IPS DF 4.7 (cell line): ENCODE results near the gene PML.
"Not testable (repeated sequence)": the region's sequence is repeated elsewhere in the genome, so short reads cannot be mapped to it uniquely, and the experiment has no call there.

Source experiments
- DNase-seq: peaks from one replicate; pipeline ENCODE4 v3.0.0-alpha.2; 2013; ENCODE audit warnings: low spot score; ENCODE audit errors: extremely low read depth

Gene PML

DNA sequence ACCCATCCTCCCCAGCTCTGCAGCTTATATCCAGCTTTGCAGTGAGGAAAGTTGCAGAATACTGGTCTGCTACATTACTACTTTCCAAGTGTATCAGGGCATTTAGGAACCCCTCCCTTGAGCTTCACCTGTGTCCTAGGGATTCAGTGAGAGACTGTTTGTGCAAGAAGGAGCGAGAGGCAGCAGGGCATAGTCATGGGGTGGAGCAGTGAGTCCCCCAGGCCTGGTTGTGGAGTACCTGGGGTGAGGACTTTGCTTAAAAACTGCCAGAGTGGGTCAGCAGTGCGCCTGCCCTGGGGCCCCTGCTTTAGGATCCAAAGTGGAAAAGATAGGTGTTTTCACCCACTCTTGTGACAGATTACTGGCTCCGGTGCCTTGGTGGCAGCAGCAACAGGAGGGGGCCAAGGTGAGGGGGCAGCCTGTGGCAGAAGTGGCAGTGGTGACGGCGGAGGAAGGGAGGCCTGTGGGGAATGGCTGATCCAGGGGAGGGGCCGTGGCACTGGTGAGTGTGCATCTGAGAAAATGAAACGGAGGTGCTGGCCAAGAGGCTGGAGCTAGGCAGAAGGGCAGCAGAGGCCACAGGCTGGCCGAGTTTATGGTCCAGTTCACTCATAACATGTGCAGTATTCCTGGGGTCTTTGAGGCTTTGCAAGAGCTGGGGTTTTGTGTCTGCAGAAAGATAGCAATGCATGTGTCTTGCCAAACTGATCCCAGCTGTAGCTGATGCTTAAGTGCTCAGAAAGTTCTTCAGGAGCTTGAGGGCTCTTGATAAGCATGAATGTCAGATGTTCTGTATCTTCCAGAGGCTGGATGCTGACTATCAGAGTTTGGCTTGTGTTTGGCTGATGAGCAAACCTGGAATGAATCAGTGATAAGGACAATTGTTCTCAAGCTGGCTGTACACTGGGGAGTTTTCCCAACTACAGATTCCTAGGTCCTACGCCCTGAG is 44.5 kb downstream of the PML start:
- DNase-seq: no peak

DNA sequence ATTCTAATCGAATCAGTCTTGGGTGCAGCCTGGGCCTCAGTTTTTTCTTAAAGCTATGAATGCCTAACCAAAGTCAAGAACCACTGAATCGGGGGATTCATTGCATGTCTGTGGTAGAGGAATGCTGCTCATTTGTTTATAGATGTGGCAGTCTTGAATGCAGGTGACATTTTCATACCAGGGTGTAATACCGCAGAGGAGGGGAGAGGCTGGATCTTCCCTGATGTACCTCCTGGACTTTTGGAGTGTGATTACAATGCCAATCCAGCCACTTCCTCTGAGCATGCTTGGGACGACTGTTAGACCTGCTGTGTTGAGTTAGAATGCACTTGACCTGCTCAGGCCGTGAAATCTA is 45.1 kb downstream of the PML start:
- no peak for DNase-seq

DNA sequence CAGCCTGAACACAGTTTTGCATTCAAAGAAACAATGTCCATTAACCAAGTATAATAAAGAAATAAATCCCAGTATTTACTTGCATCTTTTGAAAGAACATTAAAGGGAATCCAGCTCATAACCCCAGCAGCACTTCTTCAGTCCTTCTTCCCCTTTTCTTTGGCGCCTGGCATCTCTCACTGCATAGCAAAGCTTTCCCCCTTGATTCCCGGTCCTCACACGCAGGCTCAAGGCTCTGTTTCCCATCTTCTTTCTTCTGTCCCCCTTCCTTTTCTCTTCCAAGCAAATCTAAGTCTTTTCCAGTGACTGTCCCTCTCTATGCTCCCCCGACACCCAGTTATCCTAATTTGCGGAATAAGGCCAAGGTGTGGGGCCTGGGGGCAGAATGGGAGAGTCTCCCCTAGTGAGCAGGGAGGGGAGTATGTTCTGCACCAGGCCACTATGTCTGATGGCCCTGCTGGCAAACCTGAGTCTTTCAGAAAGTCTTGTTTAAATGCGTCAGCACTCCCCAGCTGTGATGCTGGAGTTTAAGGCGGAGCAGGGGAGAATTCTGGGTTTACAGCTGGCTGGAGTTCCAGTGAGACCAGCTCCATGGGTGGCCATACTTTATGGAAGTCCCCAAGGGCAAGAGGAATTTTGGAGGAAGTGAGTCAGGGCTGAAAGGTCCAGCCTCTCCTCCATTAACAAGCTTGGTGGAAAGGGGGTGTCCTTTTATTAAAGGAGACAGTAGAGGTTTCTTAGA is 45.8 kb downstream of the PML start:
- DNase-seq: no peak

DNA sequence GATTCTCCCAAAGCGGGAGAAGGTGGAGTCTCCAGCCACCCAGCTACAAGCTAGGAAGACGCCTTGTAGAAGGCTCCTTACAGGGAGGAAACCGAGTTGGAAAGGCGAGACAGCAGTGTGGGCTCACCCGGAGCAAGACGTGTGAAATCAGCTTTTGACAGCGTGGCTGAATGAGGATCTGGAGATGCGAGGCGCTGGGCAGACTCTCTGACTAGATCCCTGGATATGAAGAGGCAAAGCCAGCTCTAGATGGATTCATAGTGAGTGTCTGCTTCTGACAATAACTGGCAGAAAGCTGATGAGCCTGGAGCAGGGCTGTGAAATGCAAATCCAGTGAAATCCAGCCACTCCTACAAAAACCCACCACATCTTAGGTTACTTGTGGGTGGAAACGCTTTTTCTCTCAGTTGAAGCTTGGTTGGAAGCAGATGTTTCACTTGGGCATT is 46.8 kb downstream of the PML start:
- DNase-seq: no peak

DNA sequence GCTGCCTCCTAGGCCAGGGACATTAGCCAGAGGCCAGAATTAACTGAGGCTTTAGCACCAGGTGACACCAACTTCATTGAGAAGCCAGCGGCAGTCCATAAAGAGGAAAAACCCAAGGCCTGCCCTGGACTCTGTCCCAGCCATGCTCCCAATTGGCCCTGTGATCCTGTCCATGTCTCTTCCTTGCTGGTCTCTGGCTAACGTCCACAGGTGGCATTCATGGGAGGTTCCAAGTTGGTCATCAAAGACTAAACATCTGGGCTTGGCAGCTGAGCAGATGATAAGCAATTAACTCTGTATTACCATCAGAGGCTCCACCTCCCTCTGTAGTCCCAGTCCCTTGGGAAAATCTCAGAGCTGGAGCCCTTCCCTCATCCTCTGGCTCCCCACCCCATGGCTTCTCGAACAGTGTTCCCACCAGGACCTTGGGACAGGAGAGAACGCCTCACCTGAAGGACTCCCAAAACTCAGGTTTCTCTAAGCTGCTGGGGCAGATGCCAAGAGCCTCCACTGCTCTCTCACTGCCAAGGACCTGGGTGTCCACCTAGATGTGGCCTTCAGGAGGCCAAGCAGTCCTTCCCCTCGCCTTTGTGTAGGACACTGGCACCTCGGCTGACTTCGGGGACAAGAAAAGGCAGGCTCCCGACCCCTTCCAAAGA is 47.4 kb downstream of the PML start:
- DNase-seq: no peak

DNA sequence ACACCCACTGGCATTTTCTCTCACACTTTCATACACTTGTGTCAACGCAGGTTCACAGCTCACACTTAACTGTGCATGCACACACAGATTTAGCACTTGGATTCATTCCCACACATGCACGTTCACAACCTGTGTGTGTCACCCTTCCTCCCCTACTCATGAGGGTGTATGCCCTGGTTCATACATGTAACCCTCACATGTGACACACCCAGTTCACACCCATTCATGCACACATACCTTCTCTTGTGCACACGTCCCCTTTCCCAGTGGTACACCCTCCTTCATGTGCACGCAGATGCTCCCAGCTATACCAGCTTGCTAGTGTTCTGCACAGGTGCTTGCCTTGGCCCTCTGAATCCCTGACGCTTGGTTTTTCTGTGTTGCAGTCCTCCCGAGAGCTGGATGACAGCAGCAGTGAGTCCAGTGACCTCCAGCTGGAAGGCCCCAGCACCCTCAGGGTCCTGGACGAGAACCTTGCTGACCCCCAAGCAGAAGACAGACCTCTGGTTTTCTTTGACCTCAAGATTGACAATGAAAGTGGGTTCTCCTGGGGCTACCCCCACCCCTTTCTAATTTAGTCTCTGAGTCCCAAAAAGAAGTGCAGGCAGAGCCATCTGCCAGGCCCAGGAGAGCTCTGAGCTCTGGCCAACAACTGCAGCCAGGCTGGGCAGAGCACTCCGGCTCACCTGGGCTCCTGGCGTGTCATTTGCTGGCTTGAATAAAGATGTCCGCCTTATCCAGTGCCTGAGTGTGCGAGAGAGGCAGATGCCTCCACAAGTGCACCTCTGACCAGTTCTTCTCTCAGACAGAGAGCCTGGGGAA is 48.3 kb downstream of the PML start:
- DNase-seq: no peak

DNA sequence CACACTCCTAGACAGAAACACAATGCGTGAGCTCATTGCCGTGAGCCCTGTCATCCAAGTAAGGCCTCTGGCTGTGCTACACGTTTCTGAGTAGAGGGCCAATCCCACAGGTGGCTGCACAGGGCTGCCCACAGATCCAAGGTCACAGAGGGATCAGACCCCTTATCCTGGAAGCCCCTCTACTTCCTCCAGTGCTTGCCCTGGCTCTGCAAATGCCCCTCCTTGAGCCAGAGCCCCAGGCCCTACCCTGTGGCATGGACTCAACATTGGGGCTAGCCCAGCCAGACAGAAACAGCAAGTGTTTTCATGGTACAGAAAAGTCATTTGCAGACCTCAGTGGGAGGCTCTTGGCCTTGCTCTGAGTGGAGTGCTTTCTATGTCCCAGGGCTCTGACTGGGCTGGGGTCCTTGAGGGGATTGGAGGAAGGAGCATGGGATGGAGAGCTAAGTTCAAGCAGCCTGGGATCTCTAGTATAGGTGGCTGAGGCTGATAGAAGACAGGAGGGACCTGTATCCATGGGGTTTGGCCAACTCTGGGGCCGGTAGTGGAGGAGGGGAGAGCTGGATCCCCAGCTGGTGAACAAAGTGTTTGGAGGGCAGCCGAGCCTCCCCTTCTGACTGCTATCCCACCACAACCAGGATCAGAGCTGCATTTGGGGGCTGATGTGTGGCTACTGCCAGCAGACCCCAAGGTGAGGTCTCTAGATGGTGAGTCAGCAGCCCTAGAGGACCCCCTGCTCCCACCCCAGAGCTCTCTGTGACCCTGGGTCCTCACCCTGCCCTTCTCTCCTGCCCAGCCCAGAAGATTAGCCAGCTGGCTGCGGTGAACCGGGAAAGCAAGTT is 49.1 kb downstream of the PML start:
- no peak for DNase-seq

DNA sequence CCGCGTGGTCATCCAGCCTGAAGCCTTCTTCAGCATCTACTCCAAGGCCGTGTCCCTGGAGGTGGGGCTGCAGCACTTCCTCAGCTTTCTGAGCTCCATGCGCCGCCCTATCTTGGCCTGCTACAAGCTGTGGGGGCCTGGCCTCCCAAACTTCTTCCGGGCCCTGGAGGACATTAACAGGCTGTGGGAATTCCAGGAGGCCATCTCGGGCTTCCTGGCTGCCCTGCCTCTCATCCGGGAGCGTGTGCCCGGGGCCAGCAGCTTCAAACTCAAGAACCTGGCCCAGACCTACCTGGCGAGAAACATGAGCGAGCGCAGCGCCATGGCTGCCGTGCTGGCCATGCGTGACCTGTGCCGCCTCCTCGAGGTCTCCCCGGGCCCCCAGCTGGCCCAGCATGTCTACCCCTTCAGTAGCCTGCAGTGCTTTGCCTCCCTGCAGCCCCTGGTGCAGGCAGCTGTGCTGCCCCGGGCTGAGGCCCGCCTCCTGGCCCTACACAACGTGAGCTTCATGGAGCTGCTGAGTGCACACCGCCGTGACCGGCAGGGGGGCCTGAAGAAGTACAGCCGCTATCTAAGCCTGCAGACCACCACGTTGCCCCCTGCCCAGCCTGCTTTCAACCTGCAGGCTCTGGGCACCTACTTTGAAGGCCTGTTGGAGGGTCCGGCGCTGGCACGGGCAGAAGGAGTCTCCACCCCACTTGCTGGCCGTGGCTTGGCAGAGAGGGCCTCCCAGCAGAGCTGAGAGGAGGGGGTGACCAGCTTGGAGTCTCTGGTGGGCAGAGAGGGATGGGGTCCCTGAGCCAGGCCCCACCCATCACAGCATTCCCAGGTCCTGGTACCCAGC is 50.0 kb downstream of the PML start:
- no peak for DNase-seq

DNA sequence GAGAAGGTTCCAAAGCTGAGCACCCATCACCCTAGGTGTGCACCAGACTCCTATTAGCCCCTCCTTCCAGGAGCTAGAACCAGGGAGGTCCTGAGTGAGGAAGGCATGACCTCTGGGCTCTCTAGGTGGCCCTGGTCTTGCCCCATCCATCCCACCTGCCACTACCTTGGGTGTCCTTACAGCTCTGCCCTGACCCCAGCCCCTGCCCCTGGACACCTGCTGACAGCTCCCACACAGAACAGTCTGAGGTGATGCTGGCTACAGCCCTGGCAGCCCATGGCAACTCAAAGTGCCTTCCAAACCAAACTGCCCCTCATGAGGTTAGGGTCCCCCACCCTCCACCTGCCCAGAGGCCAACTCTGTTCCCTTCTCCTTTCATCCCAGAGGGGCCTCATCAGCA is 50.7 kb downstream of the PML start:
- DNase-seq: no peak

DNA sequence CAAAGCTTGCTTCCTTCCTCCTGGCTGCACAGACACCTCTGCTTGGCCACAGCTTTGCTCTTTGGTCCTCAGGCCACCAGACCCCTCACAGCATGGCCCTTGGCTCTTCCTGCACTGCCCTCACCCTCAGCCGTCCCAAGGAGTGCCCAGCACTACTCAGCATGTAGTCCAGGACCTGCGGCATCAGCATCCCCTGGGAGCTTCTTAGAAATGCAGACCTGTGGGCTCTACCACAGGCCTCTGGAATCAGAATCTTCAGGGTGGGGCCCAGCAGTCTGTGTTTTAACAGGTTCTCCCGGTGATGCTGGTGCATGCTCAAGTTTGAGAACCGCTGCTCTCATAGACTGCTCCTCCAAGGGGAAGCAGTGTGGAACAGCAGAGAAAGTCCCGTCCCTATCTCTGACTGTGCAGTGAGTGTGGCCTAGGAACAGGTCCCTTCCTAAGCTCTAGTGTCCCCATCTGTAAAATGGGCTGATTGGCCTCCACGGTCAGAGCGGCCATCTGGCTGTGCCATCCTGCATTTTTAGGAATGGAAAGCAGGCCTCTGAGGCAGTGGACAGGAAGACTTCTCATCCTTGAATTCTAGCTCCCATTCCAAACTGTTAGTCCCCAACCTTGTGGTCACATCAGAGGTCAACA is 51.2 kb downstream of the PML start:
- no peak for DNase-seq

DNA sequence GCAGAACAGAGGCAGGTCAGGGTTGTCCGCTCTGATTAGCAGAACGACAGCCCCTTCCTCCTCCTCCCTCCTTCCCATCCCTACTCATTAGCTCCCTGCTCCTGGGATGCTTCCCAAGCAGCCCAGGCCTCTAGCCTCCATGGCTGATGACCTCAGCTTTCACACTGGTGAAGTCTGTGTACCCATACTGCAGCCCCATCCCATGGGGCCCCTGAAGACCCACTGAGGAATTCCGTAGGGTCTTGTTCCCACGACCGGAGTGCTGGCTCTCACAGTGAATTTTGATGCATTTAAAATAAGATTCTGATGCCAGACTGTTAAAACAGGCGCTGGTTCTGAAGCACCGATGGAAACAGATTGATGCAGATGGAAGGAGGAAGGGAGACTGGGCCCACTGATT is 51.8 kb downstream of the PML start:
- no peak for DNase-seq

DNA sequence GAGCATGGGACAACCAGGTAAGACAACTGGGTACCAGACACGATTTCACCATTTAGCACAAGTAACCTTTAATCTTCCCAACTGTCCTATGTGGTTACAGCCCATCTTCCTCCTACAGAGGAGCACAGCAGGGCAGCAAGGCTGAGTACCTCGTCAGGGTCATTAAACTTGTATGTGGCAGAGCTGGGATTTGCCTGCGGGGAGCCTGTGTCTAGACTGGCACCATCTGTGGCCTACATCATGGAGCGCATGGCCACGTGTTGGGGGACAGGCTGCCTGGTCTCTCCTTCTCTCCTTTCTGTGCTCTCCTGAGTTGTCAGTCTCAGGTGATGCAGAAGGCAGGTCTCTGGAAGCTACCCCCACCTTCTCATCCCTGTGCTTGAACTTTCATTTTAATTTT is 55.6 kb downstream of the PML start:
- no peak for DNase-seq

DNA sequence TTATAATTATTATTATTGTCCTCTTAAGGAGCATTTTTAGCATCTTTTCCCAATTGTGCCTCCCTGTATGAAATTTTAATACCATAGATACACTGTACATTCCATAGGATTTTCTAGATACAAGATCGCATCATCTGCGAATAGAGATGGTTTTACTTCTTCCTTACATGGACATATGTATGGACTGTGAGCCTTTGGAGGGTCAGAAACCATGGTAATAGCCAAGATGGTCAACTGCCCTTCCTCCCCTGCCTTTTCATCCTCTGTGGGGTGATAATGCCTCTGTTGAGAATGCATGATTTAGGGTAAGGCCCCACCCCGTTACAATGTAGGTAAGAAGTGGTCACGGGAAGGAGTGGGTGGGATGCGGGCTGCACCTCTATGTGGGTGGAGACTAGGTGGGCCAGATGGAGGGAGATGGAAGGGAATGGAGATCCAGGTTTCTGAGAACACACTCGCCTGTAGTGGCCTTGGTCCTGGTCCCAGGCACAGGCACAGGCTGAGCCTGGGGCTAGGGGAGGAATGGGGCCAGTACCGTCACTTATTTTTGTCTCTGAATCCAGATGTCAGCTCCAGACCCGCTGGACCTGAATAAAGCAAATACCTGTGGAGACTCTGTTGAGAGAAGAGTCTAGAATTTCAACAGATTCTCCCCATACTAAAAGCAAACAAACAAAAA is 56.2 kb downstream of the PML start:
- no peak for DNase-seq

DNA sequence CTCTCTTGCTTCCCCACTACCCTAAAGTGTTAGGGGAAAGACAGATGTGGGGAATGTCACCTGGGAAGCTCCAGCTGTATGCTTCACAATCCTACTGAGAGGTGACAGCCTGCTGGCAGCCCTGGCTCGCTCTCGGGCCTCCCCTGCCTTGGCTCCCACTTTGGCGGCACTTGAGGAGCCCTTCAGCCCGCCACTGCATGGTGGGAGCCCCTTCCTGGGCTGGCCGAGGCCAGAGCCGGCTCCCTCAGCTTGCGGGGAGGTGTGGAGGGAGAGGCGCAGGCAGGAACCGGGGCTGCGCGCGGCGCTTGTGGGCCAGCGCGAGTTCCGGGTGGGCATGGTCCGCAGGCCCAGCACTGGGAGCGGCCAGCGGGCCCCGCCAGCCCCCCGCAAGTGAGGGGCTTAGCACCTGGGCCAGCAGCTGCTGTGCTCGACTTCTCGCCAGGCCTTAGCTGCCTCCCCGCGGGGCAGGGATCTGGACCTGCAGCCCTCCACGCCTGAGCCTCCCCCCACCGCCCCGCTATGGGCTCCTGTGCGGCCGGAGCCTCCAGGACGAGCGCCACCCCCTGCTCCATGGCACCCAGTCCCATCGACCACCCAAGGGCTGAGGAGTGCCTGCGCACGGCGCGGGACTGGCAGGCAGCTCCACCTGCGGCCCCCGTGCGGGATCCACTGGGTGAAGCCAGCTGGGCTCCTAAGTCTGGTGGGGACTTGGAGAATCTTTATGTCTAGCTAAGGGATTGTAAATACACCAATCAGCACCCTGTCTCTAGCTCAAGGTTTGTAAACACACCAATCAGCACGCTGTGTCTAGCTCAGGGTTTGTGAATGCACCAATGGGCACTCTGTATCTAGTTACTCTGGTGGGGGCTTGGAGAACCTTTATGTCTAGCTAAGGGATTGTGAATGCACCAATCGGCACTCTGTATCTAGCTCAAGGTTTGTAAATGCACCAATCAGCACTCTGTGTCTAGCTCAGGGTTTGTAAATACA is 58.0 kb downstream of the PML start:
- DNase-seq: not testable (repeated sequence)

DNA sequence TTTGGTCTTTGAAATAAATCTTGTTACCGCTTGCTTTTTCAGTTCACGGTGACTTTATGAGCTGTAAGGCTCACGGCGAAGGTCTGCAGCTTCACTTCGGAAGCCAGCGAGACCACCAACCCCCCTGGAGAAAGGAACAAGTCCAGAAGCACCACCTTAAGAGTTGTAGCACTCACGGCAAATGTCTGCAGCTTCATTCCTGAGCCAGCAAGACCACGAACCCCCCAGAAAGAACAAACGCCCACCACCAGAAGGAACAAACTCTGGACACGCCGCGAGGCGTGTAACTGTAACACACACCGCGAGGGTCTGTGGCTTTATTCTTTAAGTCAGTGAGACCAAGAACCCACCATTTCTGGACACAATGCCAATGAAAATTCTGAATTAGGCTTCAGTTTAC is 59.0 kb downstream of the PML start:
- no peak for DNase-seq

DNA sequence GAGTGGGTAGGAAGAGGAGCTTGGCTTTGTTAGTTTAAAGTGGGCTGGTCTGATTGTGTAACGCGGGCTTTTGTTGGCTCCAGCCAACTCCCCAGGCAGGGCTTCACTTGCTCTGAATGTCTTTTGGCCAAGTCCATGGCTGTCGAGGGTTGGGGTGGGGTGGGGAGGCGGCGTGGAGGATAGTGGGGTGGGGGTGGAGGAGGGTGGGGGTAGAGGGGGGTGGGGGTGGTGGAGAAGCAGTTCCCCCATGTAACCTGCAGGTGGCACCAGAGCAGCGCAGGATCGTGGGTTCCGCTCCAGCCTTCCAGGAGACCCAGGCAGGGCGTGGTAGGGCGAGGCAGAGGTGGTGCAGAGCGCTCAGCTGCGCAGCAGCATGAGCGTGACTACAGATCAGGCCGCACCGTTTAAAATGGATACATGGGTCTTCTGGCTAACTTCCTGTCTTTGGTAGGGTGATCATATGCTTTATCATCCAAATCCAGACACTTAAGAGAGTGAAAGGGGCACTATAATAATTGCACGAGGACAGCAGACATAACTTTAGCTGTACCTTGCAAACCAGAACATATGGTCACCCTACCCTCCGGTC is 59.5 kb downstream of the PML start:
- no peak for DNase-seq

DNA sequence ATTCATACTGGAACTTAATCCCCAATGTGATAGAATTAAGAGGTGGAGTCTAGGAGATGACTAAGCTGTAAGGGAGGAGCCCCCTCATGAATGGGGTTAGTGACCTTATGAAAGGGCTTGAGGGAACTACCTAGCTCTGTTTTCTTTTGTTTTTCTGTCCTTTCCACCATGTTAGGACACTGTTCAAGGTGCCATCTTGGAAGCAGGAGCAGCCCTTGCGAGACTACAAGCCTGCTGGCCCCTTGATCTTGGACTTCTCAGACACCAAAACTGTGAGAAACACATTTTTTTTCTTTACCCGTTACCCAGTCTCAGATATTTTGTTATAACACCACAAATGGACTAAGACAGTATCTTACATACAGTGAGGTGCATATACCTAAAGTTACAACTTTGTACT is 61.3 kb downstream of the PML start:
- no peak for DNase-seq
